Stimulated activated CD4-positive, alpha-beta T cell treated with anti-CD3 and anti-CD28 coated beads, Interleukin-15, amount 100 ng/mL, for 48 hours (primary cell): Measurements from ENCODE around the gene PCDHGB4.
A peak's percentile ranks its signal among the peaks of the same experiment; 100 is the strongest.
"Not testable (repeated sequence)": the region's sequence is repeated elsewhere in the genome, so short reads cannot be mapped to it uniquely, and the experiment has no call there.

Experiments
- DNase-seq, 2 donors: peaks; one replicate each; pipeline ENCODE4 v3.0.0-alpha.2; 2020; ENCODE audit warnings: low read depth in 2 of 2

PCDHGB4 gene

DNA sequence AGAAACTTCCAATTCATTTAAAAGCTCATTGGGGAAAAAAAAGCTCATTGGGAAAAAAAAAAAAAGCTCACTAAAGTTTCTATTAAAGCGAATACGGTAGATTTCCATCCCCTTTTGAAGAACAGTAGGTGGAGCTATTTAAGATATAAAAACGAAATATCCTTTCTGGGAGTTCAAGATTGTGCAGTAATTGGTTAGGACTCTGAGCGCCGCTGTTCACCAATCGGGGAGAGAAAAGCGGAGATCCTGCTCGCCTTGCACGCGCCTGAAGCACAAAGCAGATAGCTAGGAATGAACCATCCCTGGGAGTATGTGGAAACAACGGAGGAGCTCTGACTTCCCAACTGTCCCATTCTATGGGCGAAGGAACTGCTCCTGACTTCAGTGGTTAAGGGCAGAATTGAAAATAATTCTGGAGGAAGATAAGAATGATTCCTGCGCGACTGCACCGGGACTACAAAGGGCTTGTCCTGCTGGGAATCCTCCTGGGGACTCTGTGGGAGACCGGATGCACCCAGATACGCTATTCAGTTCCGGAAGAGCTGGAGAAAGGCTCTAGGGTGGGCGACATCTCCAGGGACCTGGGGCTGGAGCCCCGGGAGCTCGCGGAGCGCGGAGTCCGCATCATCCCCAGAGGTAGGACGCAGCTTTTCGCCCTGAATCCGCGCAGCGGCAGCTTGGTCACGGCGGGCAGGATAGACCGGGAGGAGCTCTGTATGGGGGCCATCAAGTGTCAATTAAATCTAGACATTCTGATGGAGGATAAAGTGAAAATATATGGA is 43.0 kb downstream of the PCDHGB4 start, which contains the start of gene PCDHGA12:
PCDHGA12 (plus strand) TSS at position 176 of the 782 bp plus-strand sequence; CDS start at position 429, 253 bp downstream.
- peak in 1 of 2 donors; percentile 25 for DNase-seq

DNA sequence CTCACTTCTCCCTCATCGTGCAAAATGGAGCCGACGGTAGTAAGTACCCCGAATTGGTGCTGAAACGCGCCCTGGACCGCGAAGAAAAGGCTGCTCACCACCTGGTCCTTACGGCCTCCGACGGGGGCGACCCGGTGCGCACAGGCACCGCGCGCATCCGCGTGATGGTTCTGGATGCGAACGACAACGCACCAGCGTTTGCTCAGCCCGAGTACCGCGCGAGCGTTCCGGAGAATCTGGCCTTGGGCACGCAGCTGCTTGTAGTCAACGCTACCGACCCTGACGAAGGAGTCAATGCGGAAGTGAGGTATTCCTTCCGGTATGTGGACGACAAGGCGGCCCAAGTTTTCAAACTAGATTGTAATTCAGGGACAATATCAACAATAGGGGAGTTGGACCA is 43.8 kb downstream of the PCDHGB4 start:
- DNase-seq: no peak

DNA sequence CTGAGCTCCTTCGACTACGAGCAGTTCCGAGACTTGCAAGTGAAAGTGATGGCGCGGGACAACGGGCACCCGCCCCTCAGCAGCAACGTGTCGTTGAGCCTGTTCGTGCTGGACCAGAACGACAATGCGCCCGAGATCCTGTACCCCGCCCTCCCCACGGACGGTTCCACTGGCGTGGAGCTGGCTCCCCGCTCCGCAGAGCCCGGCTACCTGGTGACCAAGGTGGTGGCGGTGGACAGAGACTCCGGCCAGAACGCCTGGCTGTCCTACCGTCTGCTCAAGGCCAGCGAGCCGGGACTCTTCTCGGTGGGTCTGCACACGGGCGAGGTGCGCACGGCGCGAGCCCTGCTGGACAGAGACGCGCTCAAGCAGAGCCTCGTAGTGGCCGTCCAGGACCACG is 44.8 kb downstream of the PCDHGB4 start:
- DNase-seq: not testable (repeated sequence)

DNA sequence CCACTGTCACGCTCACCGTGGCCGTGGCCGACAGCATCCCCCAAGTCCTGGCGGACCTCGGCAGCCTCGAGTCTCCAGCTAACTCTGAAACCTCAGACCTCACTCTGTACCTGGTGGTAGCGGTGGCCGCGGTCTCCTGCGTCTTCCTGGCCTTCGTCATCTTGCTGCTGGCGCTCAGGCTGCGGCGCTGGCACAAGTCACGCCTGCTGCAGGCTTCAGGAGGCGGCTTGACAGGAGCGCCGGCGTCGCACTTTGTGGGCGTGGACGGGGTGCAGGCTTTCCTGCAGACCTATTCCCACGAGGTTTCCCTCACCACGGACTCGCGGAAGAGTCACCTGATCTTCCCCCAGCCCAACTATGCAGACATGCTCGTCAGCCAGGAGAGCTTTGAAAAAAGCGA is 45.2 kb downstream of the PCDHGB4 start:
- DNase-seq: not testable (repeated sequence)

DNA sequence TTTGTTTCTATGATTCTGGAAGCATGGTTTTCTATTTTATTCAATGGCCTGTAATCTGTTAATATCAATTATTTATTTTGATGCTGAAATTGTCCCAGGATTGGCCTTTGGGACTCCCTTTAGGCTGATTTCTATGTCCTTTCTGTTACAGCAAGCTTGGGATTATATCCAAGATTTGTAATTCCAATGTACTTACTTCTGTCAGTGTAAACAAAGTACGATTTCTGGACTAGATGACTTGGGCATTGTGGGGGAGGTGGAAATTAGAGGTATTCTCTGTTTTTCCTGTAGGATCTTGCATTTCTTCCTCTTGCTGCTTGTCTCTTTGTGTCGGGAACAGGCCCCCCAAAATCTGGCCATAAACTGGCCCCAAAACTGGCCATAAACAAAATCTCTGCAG is 46.5 kb downstream of the PCDHGB4 start:
- no peak for DNase-seq

DNA sequence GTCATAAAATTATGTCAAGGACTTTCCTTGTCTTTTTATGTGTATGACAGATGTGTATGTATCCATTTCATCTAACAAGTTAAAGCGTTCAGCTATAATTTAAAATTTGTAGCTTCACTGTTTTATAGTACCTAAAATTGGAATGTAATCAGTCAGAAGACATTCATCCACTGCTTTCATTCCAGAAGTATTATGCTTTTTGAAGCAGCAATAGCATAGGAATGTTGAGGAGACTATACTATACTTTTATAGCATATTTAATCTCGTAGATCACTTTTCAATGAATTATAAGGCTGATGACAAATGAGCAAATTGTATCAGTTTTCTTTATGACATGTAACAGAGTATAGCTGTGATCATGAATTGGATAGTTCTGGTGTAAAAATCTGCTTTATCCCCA is 49.7 kb downstream of the PCDHGB4 start:
- no peak for DNase-seq

DNA sequence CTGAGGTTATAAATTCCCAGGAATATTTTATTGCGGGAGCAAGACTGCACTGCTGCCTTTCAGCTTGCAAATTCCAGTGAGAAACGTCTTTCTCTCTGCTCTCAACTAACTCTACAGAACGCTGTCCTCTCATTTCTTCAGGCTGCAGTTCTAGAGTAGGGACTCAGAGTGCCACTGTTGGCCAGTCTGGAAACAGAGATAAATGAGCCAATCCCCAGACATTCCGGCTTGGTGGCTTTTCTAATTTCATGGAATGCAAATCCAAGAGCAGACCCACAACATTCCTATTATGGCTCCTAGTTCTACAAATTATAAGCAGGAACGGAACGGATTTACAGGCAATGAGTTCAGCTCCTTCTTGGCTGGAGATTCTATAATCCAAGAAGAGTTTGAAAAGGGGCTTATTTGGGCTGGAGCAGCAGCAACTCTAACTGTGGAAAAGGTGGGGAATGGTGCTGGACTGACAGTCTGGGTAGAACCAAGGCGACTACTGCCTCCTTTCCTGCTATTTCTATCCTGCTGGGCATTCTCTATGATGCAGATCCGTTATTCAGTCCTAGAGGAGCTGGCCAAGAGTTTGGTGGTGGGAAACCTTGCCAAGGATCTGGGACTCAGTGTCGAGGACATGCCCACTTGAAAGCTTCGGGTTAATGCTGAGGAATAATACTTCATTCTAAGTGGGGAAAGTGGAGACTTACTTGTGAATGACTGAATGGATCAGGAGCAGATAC is 52.1 kb downstream of the PCDHGB4 start:
- DNase-seq: no peak
